ENCODE results near the gene C21orf91. TPM values are rescaled to one million over a fixed set of nuclear protein-coding genes. Genes with fewer than 3 reads are reported as not detected.

The C21orf91 gene
- total and polyA plus RNA-seq, 9 of the 15 experiments (the other 6 are each of a cell fraction or from before 2014, with no cell fraction given) = 3.9 to 14.1 (median 12.1) TPM

DNA sequence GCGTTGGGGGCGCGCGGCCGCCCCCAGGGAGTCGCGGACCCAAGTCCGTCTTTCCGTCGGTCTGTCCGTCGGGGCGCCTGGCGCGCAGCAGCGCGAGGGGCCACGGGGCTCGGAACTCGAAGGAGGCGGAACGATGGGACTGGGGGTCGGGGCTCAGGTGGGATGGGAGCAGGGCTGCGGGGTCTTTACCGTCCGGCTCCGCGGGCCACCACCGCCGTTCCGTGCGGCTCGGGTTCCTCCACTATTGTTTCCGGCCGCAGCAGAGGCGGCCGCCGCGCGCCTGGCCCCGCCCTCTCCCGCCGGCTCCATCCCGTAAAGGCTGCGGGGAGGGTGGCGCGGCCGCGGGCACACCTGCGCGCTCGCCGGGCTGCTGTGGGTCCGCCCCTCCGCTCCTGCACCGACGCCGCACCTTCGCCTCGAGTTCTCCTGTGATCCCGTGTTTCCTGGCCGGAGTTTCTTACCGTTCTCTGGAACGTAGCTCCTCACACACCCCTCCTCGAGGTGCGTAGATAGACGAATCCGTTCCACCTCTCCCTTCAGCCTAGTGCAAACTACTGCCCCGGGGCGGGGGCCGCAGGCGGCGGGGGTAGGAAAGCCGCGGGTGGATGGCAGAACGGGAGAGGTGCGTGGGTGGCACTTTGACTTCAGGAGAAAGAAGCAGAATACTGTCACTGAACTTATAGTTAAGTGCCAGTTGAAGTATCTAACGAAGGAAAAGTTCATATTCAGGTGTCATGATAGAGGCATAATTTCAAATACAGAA, at the start of gene C21orf91 (continued):
- no peak for TF ChIP-seq IRF2 (CRISPR knock-in tag; IDR thresholded peaks at IDR 0.05)
- TF ChIP-seq TBP (optimal IDR thresholded peaks at IDR 0.05; ENCODE audit: low read depth, low read length) = peak; percentile 93
- TF ChIP-seq, protein P1, sequence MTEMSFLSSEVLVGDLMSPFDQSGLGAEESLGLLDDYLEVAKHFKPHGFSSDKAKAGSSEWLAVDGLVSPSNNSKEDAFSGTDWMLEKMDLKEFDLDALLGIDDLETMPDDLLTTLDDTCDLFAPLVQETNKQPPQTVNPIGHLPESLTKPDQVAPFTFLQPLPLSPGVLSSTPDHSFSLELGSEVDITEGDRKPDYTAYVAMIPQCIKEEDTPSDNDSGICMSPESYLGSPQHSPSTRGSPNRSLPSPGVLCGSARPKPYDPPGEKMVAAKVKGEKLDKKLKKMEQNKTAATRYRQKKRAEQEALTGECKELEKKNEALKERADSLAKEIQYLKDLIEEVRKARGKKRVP (CRISPR knock-in tag; IDR thresholded peaks at IDR 0.05) = peak; percentile 4; the same call in 1 of the 2 replicates
- peak; percentile 80 for TF ChIP-seq ASH1L (IDR thresholded peaks at IDR 0.05; ENCODE audit: borderline replicate concordance, low read depth, partially characterized antibody)
- 0 out of 2 replicates have a peak, but pooled peaks have one; percentile 20 for TF ChIP-seq ZBTB17 (CRISPR knock-in tag; IDR thresholded peaks at IDR 0.05)
- peak; percentile 88 for TF ChIP-seq CXXC5 (CRISPR knock-in tag; IDR thresholded peaks at IDR 0.05)
- TF ChIP-seq SAFB2 (IDR thresholded peaks at IDR 0.05; ENCODE audit: borderline replicate concordance, low read depth, low read length, severe bottlenecking) = no peak
- 0 out of 2 replicates have a peak, but pooled peaks have one; percentile 21 for TF ChIP-seq SAFB (IDR thresholded peaks at IDR 0.05; ENCODE audit: borderline replicate concordance, low read depth, low read length)
- TF ChIP-seq CBFA2T2 (conservative IDR thresholded peaks at IDR 0.05) = no peak
- TF ChIP-seq TARDBP (IDR thresholded peaks at IDR 0.05) = peak; percentile 42; the same call in 1 of the 2 replicates
- TF ChIP-seq TRIM24 (IDR thresholded peaks at IDR 0.05) = peak in 1 of 2 experiments; percentile 18; a peak in 1 of 4 replicates
- peak; percentile 92 for TF ChIP-seq CTBP1 (IDR thresholded peaks at IDR 0.05; ENCODE audit: borderline replicate concordance)
- peak in 1 of 2 experiments; percentile 99; a peak in 2 of 4 replicates for TF ChIP-seq FOXK2 (conservative IDR thresholded peaks at IDR 0.05 in 1 of 2, IDR thresholded peaks at IDR 0.05 in 1 of 2; ENCODE audit: low read depth in 2 of 2)
- peak; percentile 15 for TF ChIP-seq RBM25 (IDR thresholded peaks at IDR 0.05; ENCODE audit: low read depth, low read length, severe bottlenecking)
- TF ChIP-seq SAP30 (IDR thresholded peaks at IDR 0.05; ENCODE audit: borderline replicate concordance, insufficient read depth, low read depth, low read length, poor library complexity, severe bottlenecking) = peak; percentile 50
- peak; percentile 100 for TF ChIP-seq EGR1 (conservative IDR thresholded peaks at IDR 0.05)
- peak; percentile 38 for TF ChIP-seq U2AF1 (optimal IDR thresholded peaks at IDR 0.05; ENCODE audit: low read depth, low read length)
- TF ChIP-seq, protein P2, sequence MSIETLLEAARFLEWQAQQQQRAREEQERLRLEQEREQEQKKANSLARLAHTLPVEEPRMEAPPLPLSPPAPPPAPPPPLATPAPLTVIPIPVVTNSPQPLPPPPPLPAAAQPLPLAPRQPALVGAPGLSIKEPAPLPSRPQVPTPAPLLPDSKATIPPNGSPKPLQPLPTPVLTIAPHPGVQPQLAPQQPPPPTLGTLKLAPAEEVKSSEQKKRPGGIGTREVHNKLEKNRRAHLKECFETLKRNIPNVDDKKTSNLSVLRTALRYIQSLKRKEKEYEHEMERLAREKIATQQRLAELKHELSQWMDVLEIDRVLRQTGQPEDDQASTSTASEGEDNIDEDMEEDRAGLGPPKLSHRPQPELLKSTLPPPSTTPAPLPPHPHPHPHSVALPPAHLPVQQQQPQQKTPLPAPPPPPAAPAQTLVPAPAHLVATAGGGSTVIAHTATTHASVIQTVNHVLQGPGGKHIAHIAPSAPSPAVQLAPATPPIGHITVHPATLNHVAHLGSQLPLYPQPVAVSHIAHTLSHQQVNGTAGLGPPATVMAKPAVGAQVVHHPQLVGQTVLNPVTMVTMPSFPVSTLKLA (conservative IDR thresholded peaks at IDR 0.05) = peak; percentile 53 to 58; a peak in 3 of 4 replicates
- no peak for TF ChIP-seq RBM17 (IDR thresholded peaks at IDR 0.05; ENCODE audit: borderline replicate concordance, low read depth, low read length)
- peak; percentile 20; the same call in 1 of the 2 replicates for TF ChIP-seq MYC (IDR thresholded peaks at IDR 0.05; ENCODE audit: low read depth, low read length)
- TF ChIP-seq MYC (CRISPR knock-in tag; IDR thresholded peaks at IDR 0.05; ENCODE audit: borderline replicate concordance, low read depth) = no peak
- TF ChIP-seq GATA2 (CRISPR knock-in tag; IDR thresholded peaks at IDR 0.05) = no peak
- TF ChIP-seq SIN3A (IDR thresholded peaks at IDR 0.05; ENCODE audit: borderline replicate concordance in 2 of 2, control insufficient read depth in 1 of 2, low read depth in 2 of 2, low read length in 2 of 2) = peak in 1 of 2 experiments; percentile 68; a peak in 1 of 4 replicates
- peak; percentile 38 to 45; a peak in 3 of 4 replicates for TF ChIP-seq NRF1 (conservative IDR thresholded peaks at IDR 0.05 in 1 of 2, IDR thresholded peaks at IDR 0.05 in 1 of 2)
- TF ChIP-seq TAF7 (tag; IDR thresholded peaks at IDR 0.05) = peak; percentile 84
- 0 out of 2 replicates have a peak, but pooled peaks have one; percentile 14 for TF ChIP-seq ZKSCAN1 (IDR thresholded peaks at IDR 0.05; ENCODE audit: low read depth, low read length)
- TF ChIP-seq ZNF146 (CRISPR knock-in tag; IDR thresholded peaks at IDR 0.05; ENCODE audit: unreplicated experiment) = no peak
